ENCODE data around the gene APOBR. TPM values are rescaled to one million over a fixed set of nuclear protein-coding genes. Genes with fewer than 3 reads are reported as not detected.
"Not testable (repeated sequence)": the region's sequence is repeated elsewhere in the genome, so short reads cannot be mapped to it uniquely, and the experiment has no call there.

The APOBR gene
- total and polyA plus RNA-seq, 10 of the 15 experiments (the other 5 are each of a cell fraction or from before 2014, with no cell fraction given): 0.04 to 2.5 (median 0.54) TPM; not detected in 1

- H3K27ac ChIP-seq (ENCODE audit: control insufficient read depth, insufficient read depth); BruUV-seq (replicated peaks); H3K27me3 ChIP-seq (replicated peaks in 1 of 2; ENCODE audit: control insufficient read depth in 2 of 2, insufficient read depth in 2 of 2, low read length in 1 of 2); H3K4me3 ChIP-seq; H3K4me1 ChIP-seq (ENCODE audit: control insufficient read depth, insufficient read depth, low read length); H3K9ac ChIP-seq (ENCODE audit: control insufficient read depth, insufficient read depth, low read length); CTCF ChIA-PET; H3K79me2 ChIP-seq (ENCODE audit: control insufficient read depth, insufficient read depth, low read length); DNase-seq (ENCODE audit: low read depth, low spot score); RAD21 ChIA-PET (ENCODE audit: unreplicated experiment); H4K20me1 ChIP-seq (ENCODE audit: control insufficient read depth, insufficient read depth); intact Hi-C loops (cut with micrococcal nuclease; ENCODE audit: unreplicated experiment); FAIRE-seq; SMC1A ChIA-PET (ENCODE audit: uncharacterized antibody, unreplicated experiment); H3K4me2 ChIP-seq (ENCODE audit: control insufficient read depth, insufficient read depth); H3K9me3 ChIP-seq (replicated peaks; ENCODE audit: control insufficient read depth, insufficient read depth, low read length); in situ Hi-C loops (cut with MboI); H2AFZ ChIP-seq (ENCODE audit: control insufficient read depth, low read depth, low read length); H3K36me3 ChIP-seq (ENCODE audit: control insufficient read depth in 2 of 2, insufficient read depth in 2 of 2, low read length in 1 of 2): not testable (repeated sequence)
- WGBS (ENCODE audit: insufficient coverage, insufficient replicate concordance, low lambda C conversion rate, missing lambda C conversion rate): 55% methylated on average over 17 of the region's 18 CpGs
- POLR2A ChIA-PET: interaction anchor here (0.7 kb wide), 1 partner anchor 53 kb away, joined by 3 read pairs; the partner anchor contains the start of gene SGF29
- peak; percentile 32 for ATAC-seq
Observed at GRCh38 chr16:28500476-28501180, 6.2 kb downstream of the APOBR start.

- no peak overlapping the region for H3K4me2 ChIP-seq (ENCODE audit: control insufficient read depth, insufficient read depth)
- H3K9me3 ChIP-seq (replicated peaks; ENCODE audit: control insufficient read depth, insufficient read depth, low read length): no peaks in the 10 kb centered on the region
- H3K4me3 ChIP-seq: no peak overlapping the region
- H2AFZ ChIP-seq (ENCODE audit: control insufficient read depth, low read depth, low read length): no peak overlapping the region
- no TSS peak for BruUV-seq (replicated peaks)
- DNase-seq (ENCODE audit: low read depth, low spot score) (no peak), ATAC-seq (no peak), FAIRE-seq (no peak)
- intact Hi-C loops (cut with micrococcal nuclease; ENCODE audit: unreplicated experiment): no loop called here
- ChIA-PET SMC1A (ENCODE audit: uncharacterized antibody, unreplicated experiment) (no interaction called here), RAD21 (ENCODE audit: unreplicated experiment) (no interaction called here), POLR2A (interaction anchor here (0.6 to 0.7 kb wide), 2 partner anchors 52 to 134 kb away, joined by 3 to 8 read pairs; partner anchors contain the start of gene SGF29), CTCF (no interaction called here)
- H3K27me3 ChIP-seq (replicated peaks in 1 of 2; ENCODE audit: control insufficient read depth in 2 of 2, insufficient read depth in 2 of 2, low read length in 1 of 2): no peaks in the 10 kb centered on the region
- 89% methylated on average over 18 of the region's 19 CpGs for WGBS (ENCODE audit: insufficient coverage, insufficient replicate concordance, low lambda C conversion rate, missing lambda C conversion rate)
- H3K27ac ChIP-seq (ENCODE audit: control insufficient read depth, insufficient read depth): no peak overlapping the region
- no peak overlapping the region for H3K9ac ChIP-seq (ENCODE audit: control insufficient read depth, insufficient read depth, low read length)
- no peaks in the 10 kb centered on the region for H3K79me2 ChIP-seq (ENCODE audit: control insufficient read depth, insufficient read depth, low read length)
- peaks cover 11% of the 10 kb centered on the region for H3K4me1 ChIP-seq (ENCODE audit: control insufficient read depth, insufficient read depth, low read length)
- no peaks in the 10 kb centered on the region for H3K36me3 ChIP-seq (ENCODE audit: control insufficient read depth in 2 of 2, insufficient read depth in 2 of 2, low read length in 1 of 2)
- H4K20me1 ChIP-seq (ENCODE audit: control insufficient read depth, insufficient read depth): no peaks in the 10 kb centered on the region
- in situ Hi-C loops (cut with MboI): no loop called here
- no peak for TF ChIP-seq CBX3 (IDR thresholded peaks at IDR 0.05; ENCODE audit: borderline replicate concordance, low read depth)
- TF ChIP-seq MEF2A (IDR thresholded peaks at IDR 0.05; ENCODE audit: insufficient read depth, low read depth, low read length): no peak
- no peak for TF ChIP-seq BACH1 (IDR thresholded peaks at IDR 0.05; ENCODE audit: borderline replicate concordance)
- TF ChIP-seq ELK1 (IDR thresholded peaks at IDR 0.05; ENCODE audit: low read depth, low read length): no peak
- 0 out of 2 replicates have a peak, but pooled peaks have one; percentile 2 for TF ChIP-seq IRF5 (IDR thresholded peaks at IDR 0.05; ENCODE audit: borderline replicate concordance)
- no peak for TF ChIP-seq FOXK2 (IDR thresholded peaks at IDR 0.05)
- TF ChIP-seq SMAD5 (IDR thresholded peaks at IDR 0.05; ENCODE audit: low read depth): no peak
- TF ChIP-seq MAX (IDR thresholded peaks at IDR 0.05; ENCODE audit: low read depth, low read length): no peak
- no peak for TF ChIP-seq ZBED1 (IDR thresholded peaks at IDR 0.05; ENCODE audit: borderline replicate concordance)
- peak; percentile 58; the same call in 1 of the 2 replicates for TF ChIP-seq NBN (IDR thresholded peaks at IDR 0.05)
- no peak for TF ChIP-seq RCOR1 (conservative IDR thresholded peaks at IDR 0.05; ENCODE audit: low read depth, low read length)
- TF ChIP-seq CEBPB (IDR thresholded peaks at IDR 0.05; ENCODE audit: borderline replicate concordance in 1 of 2, low read depth in 2 of 2, low read length in 2 of 2): no peak
- TF ChIP-seq PAX8 (IDR thresholded peaks at IDR 0.05): no peak
Observed at GRCh38 chr16:28501258-28502232, 7.1 kb downstream of the APOBR start.

All from GM12878 (cell line).